Measurements from ENCODE around the gene ING5.

Gene ING5

GRCh38 chr2:241665731-241666440 lies 36.0 kb upstream of the ING5 start:
- Mint-ChIP-seq H3K9me3 (no peaks in the 10 kb centered on the region), H3K4me3 (no peak overlapping the region), H3K27me3 (no peaks in the 10 kb centered on the region), H3K36me3 (ENCODE audit: insufficient read depth) (peaks cover 40% of the 10 kb centered on the region), H3K4me1 (ENCODE audit: low read depth in 2 of 2) (peaks cover 3 to 5% of the 10 kb centered on the region in 2 donors), H3K27ac (peak overlapping the region in 1 of 2 donors; percentile 55)
- DNase-seq (no peak), ATAC-seq (replicated peaks) (no peak)

GRCh38 chr2:241666627-241667400 lies 35.0 kb upstream of the ING5 start:
- H3K36me3 Mint-ChIP-seq (ENCODE audit: insufficient read depth): peaks cover 42% of the 10 kb centered on the region

GRCh38 chr2:241668354-241668753 lies 33.5 kb upstream of the ING5 start:
- DNase-seq: no peak
- peaks cover 3 to 14% of the 10 kb centered on the region in 2 donors for H3K4me1 Mint-ChIP-seq (ENCODE audit: low read depth in 2 of 2)
- peaks cover 38% of the 10 kb centered on the region for H3K36me3 Mint-ChIP-seq (ENCODE audit: insufficient read depth)
- H3K4me3 Mint-ChIP-seq: no peak overlapping the region
- ATAC-seq (replicated peaks): no peak
- no peaks in the 10 kb centered on the region for H3K27me3 Mint-ChIP-seq
- H3K27ac Mint-ChIP-seq: peak overlapping the region in 1 of 2 donors; percentile 72
- no peaks in the 10 kb centered on the region for H3K9me3 Mint-ChIP-seq

More at GRCh38 chr2:241666627-241667400, 35.0 kb upstream of the ING5 start:
- ATAC-seq (replicated peaks): no peak
- H3K27me3 Mint-ChIP-seq: no peaks in the 10 kb centered on the region
- no peaks in the 10 kb centered on the region for H3K9me3 Mint-ChIP-seq
- H3K27ac Mint-ChIP-seq: no peak overlapping the region
- H3K4me3 Mint-ChIP-seq: no peak overlapping the region
- DNase-seq: no peak
- H3K4me1 Mint-ChIP-seq (ENCODE audit: low read depth in 2 of 2): peaks cover 3 to 5% of the 10 kb centered on the region in 2 donors

GRCh38 chr2:241668839-241669238 lies 33.0 kb upstream of the ING5 start:
- Mint-ChIP-seq H3K36me3 (ENCODE audit: insufficient read depth) (peaks cover 38% of the 10 kb centered on the region), H3K27me3 (no peaks in the 10 kb centered on the region), H3K4me3 (no peak overlapping the region), H3K9me3 (no peaks in the 10 kb centered on the region), H3K4me1 (ENCODE audit: low read depth in 2 of 2) (peaks cover 7 to 17% of the 10 kb centered on the region in 2 donors), H3K27ac (no peak overlapping the region)
- DNase-seq: no peak
- ATAC-seq (replicated peaks): no peak

GRCh38 chr2:241670333-241671110 lies 31.3 kb upstream of the ING5 start:
- peaks cover 4 to 14% of the 10 kb centered on the region in 2 donors for H3K4me1 Mint-ChIP-seq (ENCODE audit: low read depth in 2 of 2)
- no peak for ATAC-seq (replicated peaks)
- no peak overlapping the region for H3K27ac Mint-ChIP-seq
- no peaks in the 10 kb centered on the region for H3K9me3 Mint-ChIP-seq
- H3K4me3 Mint-ChIP-seq: no peak overlapping the region
- no peak for DNase-seq
- H3K36me3 Mint-ChIP-seq (ENCODE audit: insufficient read depth): peaks cover 27% of the 10 kb centered on the region
- no peaks in the 10 kb centered on the region for H3K27me3 Mint-ChIP-seq

GRCh38 chr2:241671457-241672240 lies 30.2 kb upstream of the ING5 start:
- ATAC-seq (replicated peaks): no peak
- Mint-ChIP-seq H3K36me3 (ENCODE audit: insufficient read depth) (peaks cover 33% of the 10 kb centered on the region), H3K4me3 (no peak overlapping the region), H3K9me3 (no peaks in the 10 kb centered on the region), H3K27ac (no peak overlapping the region), H3K27me3 (no peaks in the 10 kb centered on the region), H3K4me1 (ENCODE audit: low read depth in 2 of 2) (peaks cover 4 to 13% of the 10 kb centered on the region in 2 donors)
- no peak for DNase-seq

GRCh38 chr2:241672243-241673188 lies 29.3 kb upstream of the ING5 start:
- Mint-ChIP-seq H3K27ac (peak overlapping the region; percentile 7 to 76), H3K36me3 (ENCODE audit: insufficient read depth) (peaks cover 36% of the 10 kb centered on the region)
- peak; percentile 5 for ATAC-seq (replicated peaks)

GRCh38 chr2:241673189-241673663 lies 28.6 kb upstream of the ING5 start:
- H3K4me1 Mint-ChIP-seq (ENCODE audit: low read depth in 2 of 2): peaks cover 4 to 13% of the 10 kb centered on the region in 2 donors
- H3K36me3 Mint-ChIP-seq (ENCODE audit: insufficient read depth): peaks cover 36% of the 10 kb centered on the region
- no peak overlapping the region for H3K4me3 Mint-ChIP-seq
- H3K27ac Mint-ChIP-seq: peak overlapping the region; percentile 7 to 76
- ATAC-seq (replicated peaks) (peak; percentile 51), DNase-seq (no peak)
- no peaks in the 10 kb centered on the region for H3K27me3 Mint-ChIP-seq
- no peaks in the 10 kb centered on the region for H3K9me3 Mint-ChIP-seq

More at GRCh38 chr2:241672243-241673188, 29.3 kb upstream of the ING5 start:
- Mint-ChIP-seq H3K27me3 (no peaks in the 10 kb centered on the region), H3K4me3 (no peak overlapping the region), H3K9me3 (no peaks in the 10 kb centered on the region), H3K4me1 (ENCODE audit: low read depth in 2 of 2) (peaks cover 4 to 13% of the 10 kb centered on the region in 2 donors)
- DNase-seq: no peak

GRCh38 chr2:241673797-241674725 lies 27.8 kb upstream of the ING5 start:
- Mint-ChIP-seq H3K4me3 (no peak overlapping the region), H3K27ac (peak overlapping the region in 1 of 2 donors; percentile 76), H3K36me3 (ENCODE audit: insufficient read depth) (peaks cover 38% of the 10 kb centered on the region), H3K9me3 (no peaks in the 10 kb centered on the region), H3K4me1 (ENCODE audit: low read depth in 2 of 2) (peaks cover 4 to 13% of the 10 kb centered on the region in 2 donors), H3K27me3 (no peaks in the 10 kb centered on the region)
- ATAC-seq (replicated peaks) (no peak), DNase-seq (no peak)

- H3K4me1 Mint-ChIP-seq (ENCODE audit: low read depth in 2 of 2): peaks cover 8 to 15% of the 10 kb centered on the region in 2 donors
- ATAC-seq (replicated peaks) (no peak), DNase-seq (no peak)
- peaks cover 38% of the 10 kb centered on the region for H3K36me3 Mint-ChIP-seq (ENCODE audit: insufficient read depth)
- H3K4me3 Mint-ChIP-seq: no peak overlapping the region
- no peaks in the 10 kb centered on the region for H3K27me3 Mint-ChIP-seq
- H3K27ac Mint-ChIP-seq: no peak overlapping the region
- no peaks in the 10 kb centered on the region for H3K9me3 Mint-ChIP-seq
Observed at GRCh38 chr2:241675885-241676284, 26.0 kb upstream of the ING5 start.

GRCh38 chr2:241676665-241677064 lies 25.2 kb upstream of the ING5 start:
- peaks cover 9 to 15% of the 10 kb centered on the region in 2 donors for H3K4me1 Mint-ChIP-seq (ENCODE audit: low read depth in 2 of 2)
- DNase-seq (no peak), ATAC-seq (replicated peaks) (no peak)
- no peak overlapping the region for H3K27ac Mint-ChIP-seq
- no peaks in the 10 kb centered on the region for H3K9me3 Mint-ChIP-seq
- H3K36me3 Mint-ChIP-seq (ENCODE audit: insufficient read depth): peaks cover 33% of the 10 kb centered on the region
- no peaks in the 10 kb centered on the region for H3K27me3 Mint-ChIP-seq
- no peak overlapping the region for H3K4me3 Mint-ChIP-seq
